K562 (cell line): Measurements from ENCODE around the gene RUSC2. TPM values are rescaled to one million over a fixed set of nuclear protein-coding genes. Genes with fewer than 3 reads are reported as not detected.

Source experiments
- ATAC-seq: fragments of 200-7000 bp; cut with Tn5 transposase; 3 replicates; pipeline ENCODE4 v1.9.1; 2020; ENCODE audit warnings: moderate library complexity
- BruUV-seq: library from RNA; stranded (reverse); fragments of 400-500 nt; replicated peaks from 2 replicates; lab custom pipeline; 2021; lab: Mats Ljungman, UMichigan
- CTCF ChIA-PET: fragments of 300-600 bp; formaldehyde crosslinking; extraction: SDS; loops from one replicate; lab custom pipeline; 2021; ENCODE audit warnings: low intra/inter-chr PET ratio; lab: Yijun Ruan, JAX
- POLR2A ChIA-PET: fragments of 300-600, 350-650 bp; sonication (Branson Sonifier 250); formaldehyde crosslinking; extraction: SDS; loops from one replicate; lab custom pipeline; 2021; ENCODE audit warnings: antibody characterized with exemption, inconsistent platforms; lab: Yijun Ruan, JAX
- DNase-seq, 4 experiments: peaks; one replicate each; pipeline versions ENCODE4 v3.0.0 to v3.0.0-alpha.2; 2011 to 2018; ENCODE audit warnings: low spot score in 3 of 4, mixed read lengths in 3 of 4; ENCODE audit errors: extremely low read depth in 1 of 4
- FAIRE-seq: peaks from 2 replicates; lab custom pipeline; 2011; peaks lifted over from hg19 to GRCh38; lab: Jason Lieb, UNC
- H2AFZ ChIP-seq: 2 replicates; pipeline ENCODE4 v1.6.0; 2011; ENCODE audit warnings: low read depth, low read length, control low read depth, inconsistent platforms
- H3K27ac ChIP-seq: fragments of 200-600 bp; 3 replicates; pipeline ENCODE4 v1.8.0; 2011; ENCODE audit warnings: low read depth, mild to moderate bottlenecking, control low read depth, inconsistent platforms, low read length, moderate library complexity, mixed read lengths; ENCODE audit errors: extremely low read depth
- H3K27me3 ChIP-seq, 2 experiments: fragments of 300-600 bp in 1 of 2; 2 replicates in 1 of 2; 3 replicates in 1 of 2; pipeline versions ENCODE4 v1.6.0 to v1.8.0; 2011; ENCODE audit warnings: inconsistent platforms in 2 of 2, low read length in 2 of 2, mild to moderate bottlenecking in 1 of 2, mixed read lengths in 1 of 2, moderate library complexity in 1 of 2; ENCODE audit not compliant: control insufficient read depth in 2 of 2, insufficient read depth in 2 of 2
- H3K36me3 ChIP-seq: fragments of 300-600 bp; 3 replicates; pipeline ENCODE4 v1.8.0; 2011; ENCODE audit warnings: mild to moderate bottlenecking, low read length, inconsistent platforms; ENCODE audit not compliant: control insufficient read depth, insufficient read depth
- H3K4me1 ChIP-seq, 2 experiments: fragments of 200-600 bp in 1 of 2; replicated peaks in 1 of 2; 2 replicates in 1 of 2; 3 replicates in 1 of 2; pipeline versions ENCODE4 v1.5.1 to v1.8.0; 2011; ENCODE audit warnings: inconsistent platforms in 2 of 2, low read length in 2 of 2, mild to moderate bottlenecking in 1 of 2, mixed read lengths in 1 of 2, moderate library complexity in 1 of 2; ENCODE audit not compliant: control insufficient read depth in 2 of 2, insufficient read depth in 2 of 2
- H3K4me2 ChIP-seq: 2 replicates; pipeline ENCODE4 v1.6.1; 2011; ENCODE audit warnings: low read length, control low read depth, inconsistent platforms, mixed read lengths; ENCODE audit not compliant: insufficient read depth
- H3K4me3 ChIP-seq: fragments of 200-600 bp; sonication (generic), shearing (Covaris generic); 2 replicates; pipeline ENCODE4 v1.5.1; 2016; ENCODE audit warnings: control low read depth, inconsistent platforms
- H3K79me2 ChIP-seq: fragments of 200-600 bp; 3 replicates; pipeline ENCODE4 v1.8.0; 2011; ENCODE audit warnings: low read length, inconsistent platforms; ENCODE audit not compliant: control insufficient read depth, insufficient read depth
- H3K9ac ChIP-seq, 2 experiments: 2 replicates each; pipeline versions ENCODE4 v1.6.0 to v1.6.1; 2011; ENCODE audit warnings: low read depth in 2 of 2, low read length in 2 of 2, control low read depth in 1 of 2, inconsistent platforms in 1 of 2, mild to moderate bottlenecking in 1 of 2, mixed read lengths in 1 of 2; ENCODE audit not compliant: insufficient read depth in 1 of 2
- H3K9me1 ChIP-seq: one replicate; pipeline ENCODE4 v1.6.0; 2011; ENCODE audit warnings: inconsistent platforms, mild to moderate bottlenecking, low read length, moderate library complexity; ENCODE audit not compliant: control insufficient read depth, insufficient read depth
- H3K9me3 ChIP-seq: replicated peaks from 2 replicates; pipeline ENCODE4 v1.5.1; 2011; ENCODE audit warnings: low read depth, low read length, inconsistent platforms; ENCODE audit not compliant: control insufficient read depth, insufficient read depth
- H4K20me1 ChIP-seq: replicated peaks from 2 replicates; pipeline ENCODE4 v1.6.1; 2011; ENCODE audit warnings: low read length, inconsistent platforms, mixed read lengths; ENCODE audit not compliant: control insufficient read depth, insufficient read depth
- ARNT ChIP-seq, 2 experiments: fragments of 450-650 bp; IDR thresholded peaks; 2 replicates each; pipeline ENCODE4 v1.6.1; 2016; ENCODE audit warnings: mild to moderate bottlenecking in 1 of 2
- HNRNPH1 ChIP-seq: fragments of 200-400 bp; formaldehyde crosslinking; optimal IDR thresholded peaks from 2 replicates; pipeline ENCODE3; 2017; ENCODE audit warnings: low read depth, mild to moderate bottlenecking, low read length, moderate library complexity
- HSF4 ChIP-seq: fragments of 250-450 bp; sonication (Bioruptor Pico); IDR thresholded peaks from 2 replicates; pipeline ENCODE4 v2.1.2; 2022; ENCODE audit warnings: mild to moderate bottlenecking, moderate library complexity, borderline replicate concordance
- IRF2 ChIP-seq: sonication (generic); formaldehyde crosslinking; IDR thresholded peaks from 2 replicates; pipeline ENCODE4 v1.8.1; 2022; ENCODE audit warnings: mild to moderate bottlenecking, missing genetic modification reagents
- JUNB ChIP-seq: fragments of 450-650 bp; formaldehyde crosslinking; conservative IDR thresholded peaks from 2 replicates; pipeline ENCODE4 v1.4.0; 2020; ENCODE audit warnings: mild to moderate bottlenecking
- MAFK ChIP-seq: IDR thresholded peaks from 2 replicates; pipeline ENCODE4 v1.6.1; 2011; ENCODE audit warnings: low read length, improper control_type of control experiment
- RBBP5 ChIP-seq: fragments of 200-600 bp; sonication (generic); IDR thresholded peaks from 2 replicates; pipeline ENCODE4 v1.6.1; 2012; ENCODE audit warnings: borderline replicate concordance, mild to moderate bottlenecking, low read length, control low read depth, inconsistent platforms; ENCODE audit not compliant: insufficient read depth, poor library complexity, severe bottlenecking
- RBM25 ChIP-seq: fragments of 200-400 bp; formaldehyde crosslinking; IDR thresholded peaks from 2 replicates; pipeline ENCODE4 v1.6.1; 2018; ENCODE audit warnings: low read length, low read depth, moderate library complexity; ENCODE audit not compliant: severe bottlenecking
- ZBTB8A ChIP-seq: fragments of 450-650 bp; IDR thresholded peaks from 2 replicates; pipeline ENCODE4 v1.6.1; 2018; ENCODE audit warnings: mild to moderate bottlenecking, moderate library complexity; ENCODE audit not compliant: partially characterized antibody
- ZFP36 ChIP-seq: fragments of 150-350 bp; IDR thresholded peaks from 2 replicates; pipeline ENCODE4 v1.6.1; 2018; ENCODE audit warnings: low read length, low read depth; ENCODE audit not compliant: partially characterized antibody
- ZNF140 ChIP-seq: fragments of 250-450 bp; sonication (Bioruptor Pico); IDR thresholded peaks from 2 replicates; pipeline ENCODE4 v1.8.0; 2021; ENCODE audit warnings: moderate library complexity, mild to moderate bottlenecking, inconsistent platforms
- ZNF655 ChIP-seq: fragments of 250-450 bp; sonication (Bioruptor Pico); IDR thresholded peaks from 2 replicates; pipeline ENCODE4 v1.5.0; 2021
- ZNF778 ChIP-seq: fragments of 450-650 bp; formaldehyde crosslinking; IDR thresholded peaks from 2 replicates; pipeline ENCODE4 v1.4.0; 2020; ENCODE audit warnings: mild to moderate bottlenecking, moderate library complexity
- WGBS: fragments of 100-300 bp; shearing (Covaris generic); methylation state at CpG from one replicate; pipeline ENCODE4 v1.1.6; 2016; ENCODE audit warnings: low coverage, mixed read lengths; ENCODE audit not compliant: insufficient coverage; ENCODE audit errors: missing lambda C conversion rate; 5-methylcytosine and 5-hydroxymethylcytosine counted together
- in situ Hi-C: fragments of 300-500 bp; cut with MboI; formaldehyde crosslinking; loops from 4 replicates; pipeline ENCODE4 v1.15.0; 2018; ENCODE audit warnings: inconsistent platforms, mixed read lengths
- intact Hi-C: fragments of 100-400 bp; cut with micrococcal nuclease; formaldehyde crosslinking; loops from 2 replicates; pipeline ENCODE4 v1.14.2; 2022
- polyA plus RNA-seq, 8 experiments: library from polyadenylated mRNA; depleted of rRNA in 4 of 8; stranded (reverse) in 5 of 8; unstranded in 3 of 8; fragments of >200 nt; fragmentation: Nextera tagmentation in 2 of 8; fragmentation: Illumina TruSeq in 1 of 8; extraction: Ambion mirVana in 2 of 8; extraction: Trizol in 1 of 8; gene quantifications; 2 replicates each; pipeline versions ENCODE4 v1.2.1 to v1.2.3, GENCODE V29; 2011 to 2014; ENCODE audit warnings: inconsistent platforms in 1 of 8, missing spikeins in 1 of 8
- total RNA-seq, 7 experiments: library from RNA; depleted of rRNA in 6 of 7; stranded (reverse); fragments of >200 nt in 6 of 7; fragmentation: Illumina TruSeq in 2 of 7; extraction: Trizol in 2 of 7; gene quantifications; 2 replicates each; pipeline versions ENCODE4 v1.2.1 to v1.2.3, GENCODE V29; 2011 to 2021; ENCODE audit warnings: low replicate concordance in 1 of 7
- TF ChIP-seq, protein P1 (sequence below): sonication (generic); formaldehyde crosslinking; IDR thresholded peaks from 2 replicates; pipeline ENCODE4 v1.8.0; 2023; ENCODE audit warnings: missing genetic modification reagents, mild to moderate bottlenecking, borderline replicate concordance
- TF ChIP-seq, protein P2 (sequence below): fragments of 250-450 bp; sonication (Bioruptor Pico); IDR thresholded peaks from 2 replicates; pipeline ENCODE4 v1.8.0; 2021; ENCODE audit warnings: moderate library complexity, mild to moderate bottlenecking, inconsistent platforms

Gene RUSC2
- total and polyA plus RNA-seq, 9 of the 15 experiments (the other 6 are each of a cell fraction or from before 2014, with no cell fraction given): 0.08 to 12.8 (median 3.1) TPM

DNA sequence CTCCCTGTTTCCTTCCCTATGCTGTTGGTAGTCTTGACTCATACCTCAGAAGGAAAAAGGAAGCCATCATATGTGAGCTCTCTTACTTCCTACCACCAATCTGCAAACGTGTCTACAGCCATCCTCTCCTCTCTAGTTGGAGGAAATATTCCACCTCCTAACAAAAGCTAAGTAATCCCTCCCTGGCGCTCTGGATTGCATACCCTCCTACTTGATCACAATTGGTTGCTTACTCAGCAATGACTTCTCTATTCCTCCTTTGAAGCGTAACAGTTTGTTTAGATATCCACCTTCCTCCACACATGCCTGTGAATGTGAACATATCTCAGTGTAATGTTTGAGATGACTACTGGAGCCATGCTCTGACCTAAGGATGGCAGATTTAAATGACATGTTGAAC lies 18.2 kb downstream of the RUSC2 start:
- BruUV-seq: no TSS peak
- no peak overlapping the region for H3K4me3 ChIP-seq
- ChIA-PET CTCF (no interaction called here), POLR2A (interaction anchor here (1.2 kb wide), 1 partner anchor 13 kb away, joined by 3 read pairs; no protein-coding TSS in a partner anchor)
- no peak overlapping the region for H3K9ac ChIP-seq
- no peak overlapping the region for H2AFZ ChIP-seq
- H3K4me1 ChIP-seq: no peaks in the 10 kb centered on the region
- FAIRE-seq (no peak), ATAC-seq (no peak), DNase-seq (no peak)
- in situ Hi-C loops: no loop called here
- H3K4me2 ChIP-seq: no peak overlapping the region
- H3K9me3 ChIP-seq: no peaks in the 10 kb centered on the region
- 76% methylated on average over 3 of the region's 3 CpGs for WGBS
- peaks cover 3% of the 10 kb centered on the region; the same call in 1 of the 3 replicates for H3K79me2 ChIP-seq
- H3K9me1 ChIP-seq: no peaks in the 10 kb centered on the region
- H4K20me1 ChIP-seq: no peaks in the 10 kb centered on the region
- no peak overlapping the region for H3K27ac ChIP-seq
- TF ChIP-seq ARNT (IDR thresholded peaks at IDR 0.05) (no peak), ZNF140 (CRISPR knock-in tag) (no peak), RBBP5 (no peak), ZBTB8A (no peak), ZFP36 (no peak), ZNF778 (CRISPR knock-in tag) (no peak), HSF4 (CRISPR knock-in tag) (no peak), RBM25 (no peak), ZNF655 (CRISPR knock-in tag) (no peak), JUNB (CRISPR knock-in tag) (no peak), HNRNPH1 (no peak), MAFK (no peak), IRF2 (CRISPR knock-in tag) (no peak)
- TF ChIP-seq, protein P1, sequence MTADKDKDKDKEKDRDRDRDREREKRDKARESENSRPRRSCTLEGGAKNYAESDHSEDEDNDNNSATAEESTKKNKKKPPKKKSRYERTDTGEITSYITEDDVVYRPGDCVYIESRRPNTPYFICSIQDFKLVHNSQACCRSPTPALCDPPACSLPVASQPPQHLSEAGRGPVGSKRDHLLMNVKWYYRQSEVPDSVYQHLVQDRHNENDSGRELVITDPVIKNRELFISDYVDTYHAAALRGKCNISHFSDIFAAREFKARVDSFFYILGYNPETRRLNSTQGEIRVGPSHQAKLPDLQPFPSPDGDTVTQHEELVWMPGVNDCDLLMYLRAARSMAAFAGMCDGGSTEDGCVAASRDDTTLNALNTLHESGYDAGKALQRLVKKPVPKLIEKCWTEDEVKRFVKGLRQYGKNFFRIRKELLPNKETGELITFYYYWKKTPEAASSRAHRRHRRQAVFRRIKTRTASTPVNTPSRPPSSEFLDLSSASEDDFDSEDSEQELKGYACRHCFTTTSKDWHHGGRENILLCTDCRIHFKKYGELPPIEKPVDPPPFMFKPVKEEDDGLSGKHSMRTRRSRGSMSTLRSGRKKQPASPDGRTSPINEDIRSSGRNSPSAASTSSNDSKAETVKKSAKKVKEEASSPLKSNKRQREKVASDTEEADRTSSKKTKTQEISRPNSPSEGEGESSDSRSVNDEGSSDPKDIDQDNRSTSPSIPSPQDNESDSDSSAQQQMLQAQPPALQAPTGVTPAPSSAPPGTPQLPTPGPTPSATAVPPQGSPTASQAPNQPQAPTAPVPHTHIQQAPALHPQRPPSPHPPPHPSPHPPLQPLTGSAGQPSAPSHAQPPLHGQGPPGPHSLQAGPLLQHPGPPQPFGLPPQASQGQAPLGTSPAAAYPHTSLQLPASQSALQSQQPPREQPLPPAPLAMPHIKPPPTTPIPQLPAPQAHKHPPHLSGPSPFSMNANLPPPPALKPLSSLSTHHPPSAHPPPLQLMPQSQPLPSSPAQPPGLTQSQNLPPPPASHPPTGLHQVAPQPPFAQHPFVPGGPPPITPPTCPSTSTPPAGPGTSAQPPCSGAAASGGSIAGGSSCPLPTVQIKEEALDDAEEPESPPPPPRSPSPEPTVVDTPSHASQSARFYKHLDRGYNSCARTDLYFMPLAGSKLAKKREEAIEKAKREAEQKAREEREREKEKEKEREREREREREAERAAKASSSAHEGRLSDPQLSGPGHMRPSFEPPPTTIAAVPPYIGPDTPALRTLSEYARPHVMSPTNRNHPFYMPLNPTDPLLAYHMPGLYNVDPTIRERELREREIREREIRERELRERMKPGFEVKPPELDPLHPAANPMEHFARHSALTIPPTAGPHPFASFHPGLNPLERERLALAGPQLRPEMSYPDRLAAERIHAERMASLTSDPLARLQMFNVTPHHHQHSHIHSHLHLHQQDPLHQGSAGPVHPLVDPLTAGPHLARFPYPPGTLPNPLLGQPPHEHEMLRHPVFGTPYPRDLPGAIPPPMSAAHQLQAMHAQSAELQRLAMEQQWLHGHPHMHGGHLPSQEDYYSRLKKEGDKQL (CRISPR knock-in tag): no peak
- TF ChIP-seq, protein P2, sequence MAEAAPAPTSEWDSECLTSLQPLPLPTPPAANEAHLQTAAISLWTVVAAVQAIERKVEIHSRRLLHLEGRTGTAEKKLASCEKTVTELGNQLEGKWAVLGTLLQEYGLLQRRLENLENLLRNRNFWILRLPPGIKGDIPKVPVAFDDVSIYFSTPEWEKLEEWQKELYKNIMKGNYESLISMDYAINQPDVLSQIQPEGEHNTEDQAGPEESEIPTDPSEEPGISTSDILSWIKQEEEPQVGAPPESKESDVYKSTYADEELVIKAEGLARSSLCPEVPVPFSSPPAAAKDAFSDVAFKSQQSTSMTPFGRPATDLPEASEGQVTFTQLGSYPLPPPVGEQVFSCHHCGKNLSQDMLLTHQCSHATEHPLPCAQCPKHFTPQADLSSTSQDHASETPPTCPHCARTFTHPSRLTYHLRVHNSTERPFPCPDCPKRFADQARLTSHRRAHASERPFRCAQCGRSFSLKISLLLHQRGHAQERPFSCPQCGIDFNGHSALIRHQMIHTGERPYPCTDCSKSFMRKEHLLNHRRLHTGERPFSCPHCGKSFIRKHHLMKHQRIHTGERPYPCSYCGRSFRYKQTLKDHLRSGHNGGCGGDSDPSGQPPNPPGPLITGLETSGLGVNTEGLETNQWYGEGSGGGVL (CRISPR knock-in tag): no peak
- intact Hi-C loops: no loop called here
- H3K36me3 ChIP-seq: no peaks in the 10 kb centered on the region
- no peaks in the 10 kb centered on the region for H3K27me3 ChIP-seq
